ENCODE data around the gene PDXP.
A peak's percentile ranks its signal among the peaks of the same experiment; 100 is the strongest.

The PDXP gene

GRCh38 chr22:37669586-37669985 lies 11.1 kb downstream of the PDXP start:
- Histone ChIP-seq H4K20me1 (ENCODE audit: insufficient read depth, low read length) (no peaks in the 10 kb centered on the region), H3K36me3 (replicated peaks; ENCODE audit: insufficient read depth, low read length) (no peaks in the 10 kb centered on the region; the same call in 1 of the 2 replicates), H3K9me3 (replicated peaks; ENCODE audit: insufficient read depth, low read length) (no peaks in the 10 kb centered on the region), H3K27me3 (replicated peaks; ENCODE audit: insufficient read depth, low read length) (no peaks in the 10 kb centered on the region), H3K27ac (ENCODE audit: low read length) (no peak overlapping the region), H3K9ac (ENCODE audit: low read length) (no peak overlapping the region), H3K4me3 (ENCODE audit: low read length) (no peak overlapping the region), H3K4me2 (ENCODE audit: low read depth, low read length) (no peak overlapping the region), H3K9me2 (replicated peaks; ENCODE audit: insufficient read depth, low read length) (no peaks in the 10 kb centered on the region), H3K79me2 (ENCODE audit: low read length) (peaks cover 6% of the 10 kb centered on the region), H3K4me1 (ENCODE audit: low read length) (peaks cover 10% of the 10 kb centered on the region), H3F3A (ENCODE audit: insufficient read depth, low read length) (peaks cover 6% of the 10 kb centered on the region; the same call in 1 of the 2 replicates), H2AFZ (ENCODE audit: low read length) (no peak overlapping the region)
- TF ChIP-seq EZH2phosphoT487 (IDR thresholded peaks at IDR 0.05; ENCODE audit: low read length): no peak
- no peak for TF ChIP-seq EZH2 (optimal IDR thresholded peaks at IDR 0.05; ENCODE audit: low read depth, low read length)
- TF ChIP-seq CTCF (IDR thresholded peaks at IDR 0.05; ENCODE audit: low read length): no peak
- no peak for DNase-seq

GRCh38 chr22:37672206-37672919 lies 13.8 kb downstream of the PDXP start:
- peak overlapping the region; percentile 18; the same call in 1 of the 2 replicates for H3K27ac ChIP-seq (ENCODE audit: low read length)
- H3K79me2 ChIP-seq (ENCODE audit: low read length): peaks cover 15% of the 10 kb centered on the region; the same call in 1 of the 2 replicates
- H4K20me1 ChIP-seq (ENCODE audit: insufficient read depth, low read length): no peaks in the 10 kb centered on the region
- no peaks in the 10 kb centered on the region for H3K27me3 ChIP-seq (replicated peaks; ENCODE audit: insufficient read depth, low read length)
- no peaks in the 10 kb centered on the region for H3K9me2 ChIP-seq (replicated peaks; ENCODE audit: insufficient read depth, low read length)
- peaks cover 32% of the 10 kb centered on the region for H3F3A ChIP-seq (ENCODE audit: insufficient read depth, low read length)
- peak overlapping the region; percentile 9; the same call in 1 of the 2 replicates for H3K9ac ChIP-seq (ENCODE audit: low read length)
- H3K4me1 ChIP-seq (ENCODE audit: low read length): peaks cover 19% of the 10 kb centered on the region
- peak overlapping the region; percentile 44; the same call in 1 of the 2 replicates for H3K4me2 ChIP-seq (ENCODE audit: low read depth, low read length)
- peak overlapping the region; percentile 52 for H2AFZ ChIP-seq (ENCODE audit: low read length)
- H3K9me3 ChIP-seq (replicated peaks; ENCODE audit: insufficient read depth, low read length): no peaks in the 10 kb centered on the region
- TF ChIP-seq EZH2phosphoT487 (IDR thresholded peaks at IDR 0.05; ENCODE audit: low read length): no peak
- TF ChIP-seq CTCF (IDR thresholded peaks at IDR 0.05; ENCODE audit: low read length): peak; percentile 36
- H3K36me3 ChIP-seq (replicated peaks; ENCODE audit: insufficient read depth, low read length): no peaks in the 10 kb centered on the region
- no peak for DNase-seq
- H3K4me3 ChIP-seq (ENCODE audit: low read length): peak overlapping the region; percentile 5; the same call in 1 of the 2 replicates

- no peak overlapping the region for H3K27ac ChIP-seq (ENCODE audit: low read length)
- no peaks in the 10 kb centered on the region for H3K36me3 ChIP-seq (replicated peaks; ENCODE audit: insufficient read depth, low read length)
- H3K9me2 ChIP-seq (replicated peaks; ENCODE audit: insufficient read depth, low read length): no peaks in the 10 kb centered on the region
- peaks cover 19% of the 10 kb centered on the region for H3K4me1 ChIP-seq (ENCODE audit: low read length)
- H3K27me3 ChIP-seq (replicated peaks; ENCODE audit: insufficient read depth, low read length): no peaks in the 10 kb centered on the region
- H3K4me3 ChIP-seq (ENCODE audit: low read length): no peak overlapping the region
- no peak overlapping the region for H2AFZ ChIP-seq (ENCODE audit: low read length)
- H3K79me2 ChIP-seq (ENCODE audit: low read length): peaks cover 17% of the 10 kb centered on the region
- H3K9ac ChIP-seq (ENCODE audit: low read length): no peak overlapping the region
- no peak for DNase-seq
- no peaks in the 10 kb centered on the region for H3K9me3 ChIP-seq (replicated peaks; ENCODE audit: insufficient read depth, low read length)
- no peak for TF ChIP-seq EZH2phosphoT487 (IDR thresholded peaks at IDR 0.05; ENCODE audit: low read length)
- no peak for TF ChIP-seq EZH2 (optimal IDR thresholded peaks at IDR 0.05; ENCODE audit: low read depth, low read length)
- TF ChIP-seq CTCF (IDR thresholded peaks at IDR 0.05; ENCODE audit: low read length): no peak
- peaks cover 32% of the 10 kb centered on the region for H3F3A ChIP-seq (ENCODE audit: insufficient read depth, low read length)
- H3K4me2 ChIP-seq (ENCODE audit: low read depth, low read length): no peak overlapping the region
- no peaks in the 10 kb centered on the region for H4K20me1 ChIP-seq (ENCODE audit: insufficient read depth, low read length)
Observed at GRCh38 chr22:37672920-37673455, 14.5 kb downstream of the PDXP start.
